ENCODE measurements around the gene TBC1D14.
A peak's percentile ranks its signal among the peaks of the same experiment; 100 is the strongest.
"Not testable (repeated sequence)": the region's sequence is repeated elsewhere in the genome, so short reads cannot be mapped to it uniquely, and the experiment has no call there.

TBC1D14 gene

GRCh38 chr4:6956087-6956433 lies 46.4 kb downstream of the TBC1D14 start:
- DNase-seq, result no peak

- no peak for DNase-seq
Observed at GRCh38 chr4:6956434-6957147, 47.0 kb downstream of the TBC1D14 start.

GRCh38 chr4:6957148-6957520 lies 47.5 kb downstream of the TBC1D14 start:
- DNase-seq, result no peak

- no peak for DNase-seq
Observed at GRCh38 chr4:6957994-6958393, 48.4 kb downstream of the TBC1D14 start.

- no peak for DNase-seq
Observed at GRCh38 chr4:6959261-6959660, 49.6 kb downstream of the TBC1D14 start.

- no peak for DNase-seq
Observed at GRCh38 chr4:6960154-6960553, 50.5 kb downstream of the TBC1D14 start.

- no peak for DNase-seq
Observed at GRCh38 chr4:6960628-6961412, 51.2 kb downstream of the TBC1D14 start.

GRCh38 chr4:6961496-6962210 lies 52.0 kb downstream of the TBC1D14 start:
- DNase-seq, result no peak

GRCh38 chr4:6962211-6963041 lies 52.8 kb downstream of the TBC1D14 start:
- no peak for DNase-seq

GRCh38 chr4:6963139-6963611 lies 53.5 kb downstream of the TBC1D14 start:
- DNase-seq, result no peak

- no peak for DNase-seq
Observed at GRCh38 chr4:6964858-6965257, 55.2 kb downstream of the TBC1D14 start.

GRCh38 chr4:6965329-6965728 lies 55.7 kb downstream of the TBC1D14 start:
- no peak for DNase-seq

- DNase-seq, result no peak
Observed at GRCh38 chr4:6967846-6968340, 58.3 kb downstream of the TBC1D14 start.

GRCh38 chr4:6968496-6968895 lies 58.9 kb downstream of the TBC1D14 start:
- no peak for DNase-seq

- DNase-seq, result no peak
Observed at GRCh38 chr4:6969826-6970800, 60.5 kb downstream of the TBC1D14 start.

- no peak for DNase-seq
Observed at GRCh38 chr4:6971536-6972374, 62.1 kb downstream of the TBC1D14 start.

- no peak for DNase-seq
Observed at GRCh38 chr4:6972375-6972650, 62.7 kb downstream of the TBC1D14 start.

- DNase-seq, result no peak
Observed at GRCh38 chr4:6972911-6973310, 63.3 kb downstream of the TBC1D14 start.

- peak; percentile 75 for DNase-seq
Observed at GRCh38 chr4:6974138-6974848, 64.7 kb downstream of the TBC1D14 start.

GRCh38 chr4:6977846-6978245 lies 68.2 kb downstream of the TBC1D14 start:
- DNase-seq, result not testable (repeated sequence)

Data from RPMI8226 (cell line).